ENCODE data around the gene KMT2C. TPM values are rescaled to one million over a fixed set of nuclear protein-coding genes. Genes with fewer than 3 reads are reported as not detected.

Gene KMT2C
- total and polyA plus RNA-seq, 10 of the 15 experiments (the other 5 are each of a cell fraction or from before 2014, with no cell fraction given) = 3.3 to 45.2 (median 19.2) TPM

- TF ChIP-seq ZBTB11 (CRISPR knock-in tag; IDR thresholded peaks at IDR 0.05) (no peak), PRDM15 (CRISPR knock-in tag; IDR thresholded peaks at IDR 0.05) (no peak), CTCF (IDR thresholded peaks at IDR 0.05 in 2 of 3, conservative IDR thresholded peaks at IDR 0.05 in 1 of 3; ENCODE audit: control insufficient read depth in 2 of 3, extremely low read depth in 1 of 3, insufficient read depth in 1 of 3, low read depth in 3 of 3, low read length in 3 of 3) (no peak), CBX5 (IDR thresholded peaks at IDR 0.05; ENCODE audit: low read depth) (no peak), SMARCA5 (IDR thresholded peaks at IDR 0.05) (no peak), SP1 (IDR thresholded peaks at IDR 0.05; ENCODE audit: low read depth, low read length) (no peak), SREBF2 (IDR thresholded peaks at IDR 0.05; ENCODE audit: low read length) (no peak), ZSCAN29 (IDR thresholded peaks at IDR 0.05) (no peak)
Observed at GRCh38 chr7:152403726-152404125, 32.1 kb downstream of the KMT2C start (continued).

Measured in GM12878 (cell line).